HG02798 (cell line): ENCODE data around the gene GPC5.
"Not testable (repeated sequence)": the region's sequence is repeated elsewhere in the genome, so short reads cannot be mapped to it uniquely, and the experiment has no call there.

ENCODE experiments used
- ATAC-seq: cut with Tn5 transposase; IDR thresholded peaks from one replicate; pipeline ENCODE4 v1.9.1; 2021; ENCODE audit warnings: mild to moderate bottlenecking; ENCODE audit not compliant: unreplicated experiment, poor library complexity

The GPC5 gene

DNA sequence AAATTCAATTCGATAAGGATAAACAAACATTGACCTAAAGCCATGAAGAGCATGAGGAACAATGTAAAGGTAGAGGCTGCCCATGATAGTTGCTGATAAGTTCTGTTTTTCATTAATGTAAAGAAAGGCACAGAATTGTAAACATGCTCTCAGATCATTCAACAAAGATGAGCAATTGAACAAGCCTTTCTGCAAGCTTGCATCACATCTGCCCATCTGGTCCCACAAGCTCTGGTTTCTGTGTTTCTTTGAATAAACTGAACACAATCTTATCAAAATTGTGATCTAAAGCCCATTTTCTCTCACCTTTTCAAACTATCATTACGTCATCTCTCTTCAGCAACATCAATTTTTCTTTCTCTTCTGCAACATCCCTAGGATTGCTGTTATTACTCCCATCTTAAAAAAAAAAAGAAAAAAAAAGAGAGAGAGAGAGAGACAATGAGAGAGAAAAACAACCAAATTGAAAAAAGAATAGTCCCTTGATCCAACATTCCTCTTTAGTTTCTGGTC, 1340.9 kb downstream of the GPC5 start:
- ATAC-seq, result no peak

DNA sequence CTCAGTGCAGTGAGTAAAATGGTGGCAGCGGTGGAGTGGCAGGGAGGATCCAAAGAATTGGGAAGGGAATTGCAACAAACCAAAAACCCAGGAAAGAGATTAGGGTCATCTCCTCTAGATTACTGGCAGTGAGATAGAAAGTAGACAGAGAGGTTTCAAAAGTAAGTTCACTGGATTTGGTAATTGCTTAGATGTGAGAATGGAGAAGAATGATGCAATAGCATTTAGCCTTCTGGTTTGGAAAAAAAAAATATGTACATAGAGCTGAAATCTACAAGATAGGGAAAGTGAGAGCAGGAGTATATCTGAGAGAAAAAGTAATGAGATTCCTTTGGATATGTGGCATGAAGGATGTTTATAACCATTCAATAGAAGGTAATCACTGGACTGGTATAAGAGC, 1345.6 kb downstream of the GPC5 start:
- ATAC-seq, result no peak

DNA sequence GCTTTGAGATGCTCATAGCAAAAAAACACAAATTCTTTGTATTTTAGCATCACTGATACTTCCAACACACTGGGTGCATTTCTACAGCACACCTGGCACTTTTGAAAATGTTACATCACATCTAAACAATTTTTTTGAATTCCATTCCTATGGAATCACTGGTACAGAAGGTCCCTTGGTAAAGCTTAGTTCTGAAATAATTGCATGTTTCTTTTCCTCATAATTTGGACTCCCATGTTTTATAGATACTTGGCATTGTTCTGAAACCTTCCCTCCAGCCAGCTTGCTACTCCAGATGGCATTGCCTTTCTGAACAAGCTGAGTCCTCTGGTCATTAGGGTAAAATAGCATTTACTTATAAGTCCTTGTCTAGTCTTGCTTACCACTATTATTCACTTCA, 1346.8 kb downstream of the GPC5 start:
- ATAC-seq, result no peak

DNA sequence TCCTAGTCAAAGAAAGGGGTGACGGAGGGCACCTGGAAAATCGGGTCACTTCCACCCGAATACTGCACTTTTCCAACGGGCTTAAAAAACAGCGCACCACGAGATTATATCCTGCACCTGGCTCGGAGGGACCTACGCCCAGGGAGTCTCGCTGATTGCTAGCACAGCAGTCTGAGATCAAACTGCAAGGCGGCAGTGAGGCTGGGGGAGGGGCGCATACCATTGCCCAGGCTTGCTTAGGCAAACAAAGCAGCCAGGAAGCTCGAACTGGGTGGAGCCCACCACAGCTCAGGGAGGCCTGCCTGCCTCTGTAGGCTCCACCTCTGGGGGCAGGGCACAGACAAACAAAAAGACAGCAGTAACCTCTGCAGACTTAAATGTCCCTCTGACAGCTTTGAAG, 1354.3 kb downstream of the GPC5 start:
- ATAC-seq, result not testable (repeated sequence)

DNA sequence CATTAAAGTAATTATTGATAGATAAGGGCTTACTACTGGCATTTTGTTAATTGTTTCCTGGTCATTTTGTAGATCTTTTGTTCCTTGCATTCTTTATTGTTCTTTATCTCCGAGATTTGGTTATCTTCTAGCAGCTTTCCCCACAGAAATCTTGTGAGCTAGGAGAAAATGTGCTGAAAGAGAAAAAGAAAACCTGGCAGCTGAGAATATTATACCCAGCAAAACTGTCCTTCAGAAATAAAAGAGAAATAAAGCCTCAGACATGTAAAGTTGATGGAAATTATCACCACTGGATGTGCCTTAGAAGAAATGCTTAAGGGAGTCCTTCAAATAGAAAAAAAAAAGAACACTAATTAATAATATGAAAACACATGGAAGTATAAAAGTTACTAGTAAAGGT, 1363.3 kb downstream of the GPC5 start:
- ATAC-seq, result no peak

DNA sequence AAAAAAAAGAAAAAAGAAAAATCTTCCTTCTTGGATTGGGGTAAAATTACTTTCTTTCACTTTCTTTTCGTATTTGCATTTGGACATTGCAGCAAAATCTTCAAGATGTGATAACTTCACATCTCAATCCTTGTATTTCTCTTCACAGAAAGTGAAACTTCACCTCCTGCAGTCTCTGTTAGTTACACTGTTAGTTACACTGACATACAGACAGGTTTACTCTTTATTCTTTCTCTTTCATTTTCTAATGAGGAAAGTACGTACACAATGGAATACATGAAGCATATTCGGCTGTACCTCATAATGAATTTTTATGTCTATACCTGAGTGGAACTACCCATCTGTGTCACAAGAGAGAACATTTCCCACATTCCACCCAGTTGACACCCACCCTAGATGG, 1369.0 kb downstream of the GPC5 start:
- ATAC-seq, result peak; percentile 76

DNA sequence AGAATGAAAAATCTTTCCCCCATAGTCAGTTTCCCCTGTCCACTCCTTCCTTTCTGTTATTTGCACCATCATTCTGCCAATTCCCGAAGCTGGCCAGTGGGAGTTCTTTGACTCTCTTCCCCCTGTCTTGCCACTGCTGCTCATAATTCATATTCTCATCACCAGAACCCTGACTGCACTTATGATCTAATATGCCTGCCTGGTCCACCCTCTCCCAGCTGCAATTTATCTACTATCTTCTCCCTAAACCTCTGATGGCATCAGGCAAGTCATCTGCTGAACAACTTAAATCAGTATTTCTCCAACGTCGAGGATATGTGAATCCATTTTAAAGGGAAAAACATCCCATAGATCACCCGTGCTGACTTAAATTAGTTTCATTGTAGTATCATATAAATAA, 1370.2 kb downstream of the GPC5 start:
- ATAC-seq, result no peak

DNA sequence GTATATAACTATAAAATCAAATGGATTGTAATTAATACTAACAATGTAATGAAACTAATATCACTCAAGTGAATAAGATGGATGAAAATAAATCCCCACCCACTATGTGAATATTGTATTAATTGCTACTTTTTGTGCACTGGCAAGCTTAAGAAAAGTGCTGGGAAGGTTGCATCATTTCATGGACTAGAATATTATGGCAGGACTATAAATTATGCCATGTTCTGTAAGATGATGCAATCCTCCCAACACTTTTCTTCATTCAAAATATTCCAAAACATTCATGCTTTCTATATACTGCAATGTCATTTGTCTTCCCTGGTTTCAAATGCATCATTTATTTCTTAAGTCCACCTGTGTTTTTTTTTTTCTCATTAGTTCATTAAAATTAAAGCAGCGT, 1370.6 kb downstream of the GPC5 start:
- ATAC-seq, result no peak

DNA sequence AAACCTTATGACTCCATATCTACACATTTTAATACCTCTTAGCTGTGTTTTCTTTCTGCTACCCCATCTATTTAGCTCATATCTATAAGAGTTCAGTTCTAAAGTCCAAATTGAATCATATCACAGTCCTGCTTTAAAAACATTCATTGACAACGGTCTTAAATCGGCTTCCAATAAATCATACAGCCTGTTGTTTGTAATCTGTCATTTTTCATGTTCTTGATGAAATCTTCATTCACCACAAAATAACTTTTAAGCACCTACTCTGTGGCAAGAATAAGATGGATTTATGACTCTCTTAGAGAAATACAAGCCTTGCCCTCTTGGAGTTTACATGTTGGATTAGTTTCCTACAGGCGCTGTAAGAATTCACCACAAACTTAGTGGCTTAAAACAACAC, 1377.2 kb downstream of the GPC5 start:
- ATAC-seq, result no peak

DNA sequence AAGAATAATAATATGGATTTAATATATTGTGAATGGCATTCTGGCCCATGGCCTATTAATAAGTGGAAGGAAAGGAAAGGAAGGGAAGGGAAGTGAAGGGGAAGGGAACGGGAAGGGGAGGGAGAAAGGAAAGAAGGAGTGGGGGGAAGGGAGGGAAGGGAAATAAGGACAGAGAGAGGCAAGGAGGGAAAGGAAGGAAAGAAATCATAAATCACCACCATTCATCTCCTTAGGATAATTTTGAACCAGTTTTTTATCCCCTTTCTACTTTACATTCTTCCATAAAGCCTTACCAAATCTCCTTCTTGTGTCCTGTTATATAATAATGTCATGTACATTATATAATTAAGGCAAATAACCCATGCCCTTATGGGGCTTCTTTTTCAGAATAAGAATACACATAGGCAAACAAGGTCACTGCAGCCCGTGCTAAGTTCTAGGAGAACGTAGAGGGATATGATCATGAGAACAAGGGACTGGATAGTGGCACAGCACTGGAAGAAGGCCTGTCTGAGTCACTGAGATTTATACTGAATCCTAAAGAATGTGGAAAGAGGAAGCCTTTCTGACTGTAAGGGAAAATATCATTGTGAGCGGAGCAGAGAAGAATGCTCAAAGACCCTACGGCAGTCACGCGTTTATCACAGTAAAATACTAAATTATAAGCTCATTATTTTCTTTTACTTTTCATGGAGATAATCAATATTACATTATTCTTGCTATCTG, 1383.7 kb downstream of the GPC5 start:
- ATAC-seq, result no peak

DNA sequence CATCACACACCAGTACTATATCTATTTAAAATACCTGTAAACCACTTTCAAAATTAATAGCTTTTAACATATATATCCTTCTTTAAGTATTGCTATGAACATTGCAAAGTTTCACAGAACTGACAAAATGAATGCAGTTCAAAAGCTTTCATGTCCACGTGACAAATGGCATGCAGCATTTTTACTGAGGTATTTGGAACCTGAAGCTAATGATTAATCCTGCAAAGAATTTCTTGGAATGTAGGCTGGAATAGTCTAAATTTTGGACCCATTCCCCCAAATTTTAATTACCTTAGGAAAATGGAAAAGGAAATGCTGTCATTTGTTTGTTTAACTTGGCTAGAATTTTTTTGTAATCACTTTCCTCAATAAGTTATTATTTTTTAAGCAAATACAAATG, 1404.4 kb downstream of the GPC5 start:
- ATAC-seq, result no peak

DNA sequence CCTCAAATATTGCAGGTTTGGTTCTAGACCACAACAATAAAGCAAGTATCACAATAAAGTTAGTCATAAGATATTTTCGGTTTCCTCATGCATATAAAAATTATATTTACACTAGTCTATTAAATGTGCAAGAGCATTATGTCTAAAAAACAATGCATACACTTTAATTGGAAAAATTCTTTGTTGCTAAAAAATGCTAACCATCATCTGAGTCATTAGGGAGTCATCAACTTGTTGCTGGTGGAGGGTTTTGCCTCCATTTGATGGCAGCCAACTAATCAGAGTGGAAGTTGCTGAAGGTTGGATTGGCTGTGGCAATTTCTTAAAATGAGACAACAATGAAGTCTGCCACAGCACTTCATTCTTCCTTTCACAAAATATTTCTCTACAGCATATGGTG, 1405.9 kb downstream of the GPC5 start:
- no peak for ATAC-seq

DNA sequence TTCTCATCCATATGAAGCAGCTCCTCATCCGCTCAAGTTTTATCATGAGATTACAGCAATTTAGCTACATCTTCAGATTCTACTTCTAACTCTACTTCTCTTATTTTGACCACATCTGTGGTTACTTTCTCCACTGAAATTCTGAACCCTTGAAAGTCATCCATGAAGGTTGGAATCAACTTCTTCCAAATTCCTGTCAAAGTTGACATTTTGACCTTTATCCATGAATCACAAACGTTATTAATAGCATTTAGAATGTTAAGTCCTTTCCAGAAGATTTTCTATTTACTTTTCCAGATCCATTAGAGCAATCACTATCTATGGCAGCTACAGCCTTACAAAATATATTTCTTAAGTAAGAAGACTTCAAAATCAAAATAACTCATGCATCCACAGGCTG, 1406.5 kb downstream of the GPC5 start:
- ATAC-seq, result no peak

DNA sequence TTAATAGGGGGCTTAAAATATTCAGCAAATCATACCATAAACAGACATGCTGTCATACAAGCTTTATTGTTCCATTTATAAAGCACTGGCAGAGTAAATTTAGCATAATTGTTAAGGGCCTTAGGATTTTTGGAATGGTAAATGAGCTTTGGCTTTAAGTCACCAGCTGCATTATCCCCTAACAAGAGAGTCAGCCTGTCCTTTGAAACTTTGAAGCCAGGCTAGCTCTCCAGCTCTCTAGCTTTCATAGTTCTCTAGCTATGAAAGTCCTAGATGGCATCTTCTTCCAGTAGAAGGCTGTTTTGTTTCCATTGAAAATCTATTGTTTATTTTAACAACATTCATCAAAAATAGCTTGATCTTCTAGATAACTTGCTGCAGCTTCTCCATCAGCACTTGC, 1407.3 kb downstream of the GPC5 start:
- peak; percentile 27 for ATAC-seq

DNA sequence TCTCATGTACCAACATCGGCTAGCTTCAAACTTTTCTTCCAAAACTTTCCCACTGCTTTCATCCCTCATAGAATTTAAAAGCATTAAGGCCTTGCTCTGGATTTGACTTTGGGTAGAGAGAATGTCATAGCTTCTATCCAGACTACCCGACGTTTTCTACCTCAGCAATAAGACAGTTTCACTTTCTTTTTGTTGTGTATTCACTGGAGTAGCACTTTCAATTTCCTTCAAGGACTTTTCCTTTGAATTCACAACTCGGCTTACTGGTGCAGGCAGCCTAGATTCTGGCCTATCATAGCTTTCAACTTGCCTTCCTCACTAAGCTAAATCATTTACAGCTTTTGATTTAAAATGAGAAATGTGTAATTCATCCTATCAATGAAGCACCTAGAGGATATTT, 1407.8 kb downstream of the GPC5 start:
- peak; percentile 77 for ATAC-seq

DNA sequence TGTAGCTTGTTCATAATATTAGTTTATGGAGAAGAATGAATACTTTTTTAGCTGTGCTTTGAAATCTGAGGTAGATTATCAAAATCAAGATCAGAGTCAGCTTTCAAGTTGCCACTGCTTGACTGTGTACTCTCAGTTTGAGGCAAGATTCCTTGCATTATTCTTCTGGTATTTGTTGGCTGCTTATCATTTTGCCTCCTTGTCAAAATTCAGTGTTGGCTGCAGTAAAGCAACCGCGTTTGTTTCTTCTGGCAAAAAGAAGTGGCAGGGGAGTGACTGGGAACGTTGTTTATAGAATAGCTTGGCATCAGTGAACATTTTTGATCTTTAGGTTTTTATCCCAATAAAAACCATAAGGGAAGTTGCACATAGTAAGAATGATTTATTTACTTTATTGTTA, 1408.9 kb downstream of the GPC5 start:
- ATAC-seq, result no peak

DNA sequence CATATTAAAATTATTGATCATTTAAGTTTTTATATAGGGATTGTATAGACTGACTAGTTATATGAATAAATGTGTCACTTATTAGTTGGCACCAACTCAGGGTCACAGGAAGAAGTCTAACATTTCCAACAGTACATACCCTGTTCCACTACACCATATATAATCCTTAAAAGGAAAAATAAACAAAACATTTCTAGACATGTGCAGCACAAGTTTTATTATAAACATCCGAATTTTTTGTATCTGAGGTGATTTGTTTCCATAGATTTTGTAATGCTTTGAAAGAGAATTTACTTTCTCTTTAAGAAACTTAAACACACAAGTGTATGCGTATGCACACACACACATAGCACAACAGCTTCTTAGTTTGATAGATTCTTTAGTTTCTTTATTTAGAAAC, 1409.5 kb downstream of the GPC5 start:
- no peak for ATAC-seq

DNA sequence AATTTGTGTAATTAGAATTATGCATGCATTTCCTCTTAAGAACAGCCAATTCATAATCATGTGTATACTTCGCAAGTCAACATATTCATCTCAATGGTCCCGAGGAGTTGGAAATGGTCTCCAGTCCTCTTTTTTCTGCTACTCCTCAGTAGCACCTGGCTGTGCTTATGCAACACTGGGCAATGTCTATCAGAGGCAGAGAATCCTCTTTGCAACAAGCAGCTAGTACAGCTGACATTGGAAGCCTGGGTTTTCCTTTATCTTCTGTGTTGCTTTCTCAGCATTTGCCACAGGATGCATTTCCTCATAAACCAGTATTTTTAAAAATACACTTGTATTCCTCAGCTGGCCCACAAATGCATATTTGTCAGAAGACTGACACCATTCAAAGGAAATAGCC, 1422.9 kb downstream of the GPC5 start:
- ATAC-seq, result no peak

DNA sequence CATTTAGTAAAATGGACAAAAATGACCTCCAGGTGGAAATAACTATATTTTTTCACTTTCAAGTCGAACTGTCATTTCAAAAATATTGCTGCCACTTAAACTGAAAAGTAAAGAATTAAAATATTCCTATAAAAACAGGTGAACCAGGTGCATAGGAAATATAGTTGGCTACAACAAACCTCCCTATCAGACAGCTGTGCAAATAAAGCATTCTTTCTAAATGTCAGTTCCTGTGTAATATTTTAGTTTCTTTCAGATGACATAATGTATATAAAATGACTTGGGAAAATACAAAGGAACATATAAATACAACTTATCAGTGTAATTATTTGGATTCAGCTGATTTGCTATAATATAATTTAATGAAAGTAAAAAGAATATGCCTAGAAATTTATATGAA, 1424.6 kb downstream of the GPC5 start:
- no peak for ATAC-seq

DNA sequence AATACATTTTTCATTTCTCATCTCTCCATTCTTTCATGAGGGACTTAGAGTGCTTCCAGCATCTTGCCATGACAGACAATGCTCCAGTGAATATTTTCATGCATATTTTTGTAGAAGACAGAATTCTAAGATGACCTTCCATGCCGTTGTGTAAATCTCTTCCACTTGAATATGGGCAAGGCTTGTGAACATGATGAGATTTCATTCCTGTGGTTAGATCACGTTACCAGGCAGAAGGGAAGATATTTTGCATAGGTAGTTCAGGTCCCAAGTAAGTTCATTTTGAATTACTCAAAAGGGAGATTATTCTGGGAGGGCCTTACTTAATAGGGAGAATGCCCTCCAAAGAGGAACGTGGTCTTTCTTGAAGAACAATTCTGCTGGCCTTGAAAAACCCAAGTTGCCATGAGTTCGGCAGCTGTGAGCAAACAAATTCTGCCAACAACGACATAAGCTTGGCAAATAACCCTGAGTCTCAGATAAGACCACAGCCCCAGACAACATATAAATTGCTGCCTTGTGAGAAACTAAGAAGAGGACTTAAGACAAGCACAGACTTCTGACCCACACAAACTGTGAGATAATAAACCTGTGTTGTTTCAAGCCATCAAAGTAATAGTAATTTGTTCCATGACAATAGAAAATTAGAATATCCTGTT, 1427.6 kb downstream of the GPC5 start:
- no peak for ATAC-seq

DNA sequence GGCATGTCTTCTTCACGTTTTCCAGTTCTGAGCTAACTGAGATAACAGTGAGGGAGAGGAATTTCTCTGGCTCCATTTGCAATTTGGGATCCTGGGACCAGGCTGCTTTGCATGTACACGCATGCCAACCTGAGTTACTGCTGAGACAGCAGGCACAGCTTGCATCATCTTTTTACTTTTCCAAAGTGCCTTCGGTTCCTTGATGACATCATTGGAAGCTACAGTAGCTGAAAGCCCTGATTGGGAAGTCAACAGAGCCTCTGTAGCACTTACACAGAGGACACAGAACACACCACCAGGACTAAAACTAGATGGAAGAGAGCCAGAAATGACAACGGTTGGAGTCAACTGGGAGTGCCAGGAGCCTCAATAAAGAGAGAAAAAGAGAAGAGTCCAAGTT, 1429.1 kb downstream of the GPC5 start:
- ATAC-seq, result no peak

DNA sequence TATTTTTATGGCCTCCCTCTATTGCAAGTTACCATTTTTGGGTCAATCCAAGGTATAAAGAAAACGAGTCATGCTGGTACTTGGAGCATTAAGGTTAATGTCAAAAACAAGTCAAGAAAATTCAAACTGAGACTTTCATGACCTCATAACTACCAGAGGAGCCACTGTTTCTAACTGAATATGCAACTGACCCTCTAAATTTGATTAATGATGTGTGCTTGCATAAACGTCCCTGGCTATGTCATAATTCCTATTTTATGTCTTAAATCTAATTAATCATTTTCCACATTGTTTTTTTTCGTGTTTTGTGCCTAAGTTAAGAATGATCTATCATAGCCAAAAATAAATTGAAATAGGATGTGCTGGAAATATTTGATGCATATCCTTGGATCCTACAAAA, 1431.5 kb downstream of the GPC5 start:
- no peak for ATAC-seq
